RPMI7951 (cell line): ENCODE data around the gene LETM1. TPM values are rescaled to one million over a fixed set of nuclear protein-coding genes. Genes with fewer than 3 reads are reported as not detected.

Source experiments
- DNase-seq: peaks from one replicate; pipeline ENCODE4 v3.0.0-alpha.2; 2012; ENCODE audit warnings: low read depth
- total RNA-seq: library from RNA; depleted of rRNA; stranded (reverse); fragments of >200 nt; shearing (Covaris generic); gene quantifications from 2 replicates; pipeline ENCODE4 v1.2.3, GENCODE V29; 2014

Gene LETM1
- total RNA-seq, 1 experiment from 2014 or later, result 14.9 TPM

DNA sequence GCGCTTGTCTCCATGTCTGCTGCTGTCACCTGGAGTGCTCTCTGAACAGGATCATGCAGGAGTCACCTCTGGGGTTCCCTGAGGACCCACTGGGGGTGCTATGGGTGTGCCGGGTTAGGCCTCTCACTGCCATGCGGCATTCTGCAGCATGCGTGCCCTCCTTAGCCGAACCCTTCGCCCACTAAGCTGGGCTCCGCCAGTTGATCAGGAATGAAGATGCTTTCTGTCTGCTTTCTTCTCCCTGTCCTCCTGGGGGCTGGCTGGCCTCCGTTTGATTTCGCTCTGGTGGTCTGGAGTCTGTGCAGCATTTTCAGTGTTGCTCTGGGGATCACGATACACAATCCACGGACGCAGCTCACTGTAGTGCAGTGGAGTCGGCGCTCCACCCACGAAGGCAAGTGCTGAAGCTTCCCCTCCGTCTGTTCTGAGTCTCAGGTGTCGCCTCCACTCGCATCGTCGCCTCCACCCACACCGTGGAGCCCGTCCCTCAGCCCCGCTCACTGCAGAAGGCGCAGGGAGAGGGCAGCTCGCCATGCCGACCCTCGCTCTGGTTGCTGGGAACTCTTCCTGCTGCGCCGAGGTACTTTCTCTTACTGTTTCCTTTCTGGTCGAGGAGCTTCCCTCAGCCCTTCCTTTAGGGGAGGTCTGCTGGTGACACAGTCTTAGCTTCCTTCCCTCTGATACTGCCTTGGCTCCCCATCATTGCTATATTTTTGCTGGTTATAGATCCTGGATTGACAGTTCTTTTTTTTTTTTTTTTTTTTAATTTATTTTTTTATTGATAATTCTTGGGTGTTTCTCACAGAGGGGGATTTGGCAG, 29.2 kb downstream of the LETM1 start:
- DNase-seq, result no peak

DNA sequence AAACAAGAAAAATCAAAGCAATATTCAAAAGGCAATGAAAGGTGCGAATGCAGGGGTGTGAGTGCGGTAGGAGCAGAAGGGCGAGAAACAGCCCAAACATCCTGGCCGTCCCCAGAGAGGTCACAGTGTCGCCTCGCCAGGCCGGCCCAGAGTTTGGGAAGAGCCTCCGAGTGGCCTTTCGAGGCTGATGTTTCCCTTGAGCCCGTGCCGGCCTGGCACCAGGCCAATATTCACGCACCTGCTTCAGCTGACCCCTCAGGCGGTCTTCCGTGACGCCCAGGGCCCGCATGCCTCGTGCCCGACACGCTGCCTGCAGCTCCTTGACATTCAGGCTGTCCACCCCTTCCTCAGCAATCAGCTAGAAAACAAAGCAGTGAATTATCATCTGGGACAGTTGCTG, 30.6 kb downstream of the LETM1 start:
- no peak for DNase-seq

- DNase-seq, result no peak
Measured at GRCh38 chr4:1824746-1825145, 31.2 kb downstream of the LETM1 start.

DNA sequence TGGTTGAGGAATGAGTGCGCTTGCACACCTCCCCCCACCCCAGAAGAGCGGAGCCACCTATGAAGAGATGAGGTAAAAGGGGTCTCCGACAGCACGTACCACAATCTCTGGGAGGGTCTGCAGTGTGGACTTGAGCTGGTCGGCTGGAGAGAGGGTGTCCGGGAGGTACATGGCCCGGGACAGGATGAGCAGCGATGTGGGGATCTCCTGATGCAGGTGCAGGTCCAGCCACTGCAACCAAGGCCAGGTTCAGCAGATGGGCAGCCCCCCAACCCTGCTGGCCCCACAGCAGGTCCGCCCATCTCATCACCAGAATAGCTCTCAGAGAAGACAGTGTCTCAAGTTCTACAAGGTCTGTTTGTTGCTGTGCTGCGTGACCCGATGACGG, 32.4 kb downstream of the LETM1 start:
- no peak for DNase-seq

GRCh38 chr4:1822568-1823544, 33.1 kb downstream of the LETM1 start:
- no peak for DNase-seq

- DNase-seq, result no peak
Measured at GRCh38 chr4:1821679-1822567, 34.0 kb downstream of the LETM1 start.

DNA sequence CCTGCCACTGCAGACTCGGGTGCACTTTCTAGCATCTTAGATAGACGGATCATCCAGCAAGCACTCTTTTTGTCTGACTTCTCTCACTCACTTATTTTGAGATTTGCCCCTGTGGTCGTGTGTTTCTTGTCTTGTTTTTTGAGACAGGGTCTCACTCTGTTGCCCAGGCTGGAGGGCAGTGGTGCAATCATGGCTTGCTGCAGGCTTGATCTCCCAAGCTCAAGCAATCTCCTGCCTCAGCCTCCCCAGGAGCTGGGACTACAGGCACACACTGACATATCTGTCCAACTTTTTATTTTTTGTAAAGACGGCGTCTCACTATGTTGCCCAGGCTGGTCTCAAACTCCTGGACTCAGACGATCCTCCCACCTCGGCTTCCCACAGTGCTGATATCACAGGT, 36.1 kb downstream of the LETM1 start:
- no peak for DNase-seq

DNA sequence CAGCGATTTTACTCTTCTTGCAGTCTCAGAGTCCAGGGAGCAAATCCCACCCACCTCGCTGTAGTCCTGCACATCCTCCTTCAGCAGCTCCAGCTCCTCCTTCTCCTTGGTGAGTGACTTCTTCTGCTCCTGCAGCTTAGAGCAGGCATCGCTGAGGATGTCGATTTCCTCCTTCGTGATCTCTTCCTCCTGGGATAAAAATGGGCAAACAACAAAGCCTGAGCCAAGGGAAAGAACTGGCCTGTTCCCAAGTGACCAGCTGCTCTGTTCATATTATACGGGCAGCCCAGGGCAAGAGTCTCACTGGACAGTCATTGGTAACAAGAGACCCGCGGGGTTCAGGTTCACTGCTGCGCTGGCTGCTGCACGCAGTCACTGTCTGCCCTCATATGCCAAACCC, 36.7 kb downstream of the LETM1 start:
- DNase-seq, result no peak

GRCh38 chr4:1815997-1816860, 39.7 kb downstream of the LETM1 start:
- DNase-seq, result no peak

DNA sequence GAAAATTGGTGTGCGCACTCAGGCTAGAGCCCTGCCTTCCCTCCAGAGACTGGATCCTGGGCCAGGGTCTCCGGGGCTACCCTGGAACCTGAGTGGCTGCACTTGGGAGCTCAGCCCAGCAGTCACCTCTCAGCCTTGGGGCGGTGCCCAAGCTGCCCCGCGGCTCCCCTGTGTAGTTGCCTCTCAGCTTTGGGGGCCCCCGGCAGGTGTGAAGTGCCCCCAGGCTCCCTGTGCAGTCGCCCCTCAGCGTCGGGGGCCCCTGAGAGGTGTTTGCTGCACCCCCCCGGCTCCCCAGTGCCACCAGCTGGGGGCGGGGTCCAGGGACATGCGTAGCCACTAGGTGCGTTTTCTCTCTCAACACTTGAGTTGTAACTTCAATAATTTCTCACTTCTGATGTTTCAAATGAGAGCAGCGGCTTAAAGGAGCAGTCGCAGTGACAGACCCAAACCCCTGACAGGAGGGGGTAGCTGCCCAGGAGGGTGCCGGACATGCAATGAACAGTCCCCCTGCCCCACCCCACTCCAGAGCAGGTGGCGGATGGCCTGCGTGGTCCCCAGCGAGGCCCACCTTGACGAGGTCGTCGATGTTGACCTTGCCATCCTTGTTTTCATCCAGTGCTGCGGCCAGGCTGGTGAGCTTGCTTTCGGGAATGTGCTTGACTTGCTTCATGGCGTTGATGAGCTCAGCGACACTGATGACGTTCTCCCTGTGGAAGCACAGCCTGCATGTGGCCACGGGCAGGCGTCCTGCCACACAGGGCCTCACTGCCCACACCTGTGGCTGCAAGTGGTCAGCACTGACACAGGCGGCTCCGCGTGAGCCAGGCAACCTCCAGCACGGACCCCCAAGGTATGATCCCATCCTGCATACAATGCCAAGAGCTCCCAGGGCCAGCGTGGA, 40.6 kb downstream of the LETM1 start:
- DNase-seq, result no peak

DNA sequence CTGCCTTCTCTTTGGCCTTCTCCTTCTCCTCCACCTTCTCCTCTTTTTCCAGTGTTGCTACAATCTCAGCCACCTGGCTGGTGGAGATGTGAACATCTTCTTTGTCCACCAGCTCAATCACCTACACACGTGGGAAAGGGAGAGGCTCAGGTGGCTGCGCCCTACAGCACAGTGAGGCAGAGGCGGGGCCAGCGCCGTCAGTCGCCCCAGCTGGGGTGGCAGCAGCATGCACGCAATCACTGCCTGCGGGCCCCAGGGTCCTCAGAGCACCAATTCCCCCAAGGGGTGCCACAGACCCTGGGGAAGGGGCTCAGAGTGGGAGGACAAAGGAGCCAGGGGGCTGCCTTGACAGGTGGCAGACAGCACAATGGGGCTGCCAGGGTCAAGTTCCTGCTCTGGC, 41.5 kb downstream of the LETM1 start:
- no peak for DNase-seq

GRCh38 chr4:1813915-1814314, 42.0 kb downstream of the LETM1 start:
- DNase-seq, result no peak

GRCh38 chr4:1813231-1813630, 42.7 kb downstream of the LETM1 start:
- no peak for DNase-seq

GRCh38 chr4:1812720-1813119, 43.2 kb downstream of the LETM1 start:
- DNase-seq, result no peak

GRCh38 chr4:1810765-1811164, 45.2 kb downstream of the LETM1 start:
- no peak for DNase-seq

GRCh38 chr4:1809754-1810502, 46.0 kb downstream of the LETM1 start:
- DNase-seq, result peak; percentile 40

DNA sequence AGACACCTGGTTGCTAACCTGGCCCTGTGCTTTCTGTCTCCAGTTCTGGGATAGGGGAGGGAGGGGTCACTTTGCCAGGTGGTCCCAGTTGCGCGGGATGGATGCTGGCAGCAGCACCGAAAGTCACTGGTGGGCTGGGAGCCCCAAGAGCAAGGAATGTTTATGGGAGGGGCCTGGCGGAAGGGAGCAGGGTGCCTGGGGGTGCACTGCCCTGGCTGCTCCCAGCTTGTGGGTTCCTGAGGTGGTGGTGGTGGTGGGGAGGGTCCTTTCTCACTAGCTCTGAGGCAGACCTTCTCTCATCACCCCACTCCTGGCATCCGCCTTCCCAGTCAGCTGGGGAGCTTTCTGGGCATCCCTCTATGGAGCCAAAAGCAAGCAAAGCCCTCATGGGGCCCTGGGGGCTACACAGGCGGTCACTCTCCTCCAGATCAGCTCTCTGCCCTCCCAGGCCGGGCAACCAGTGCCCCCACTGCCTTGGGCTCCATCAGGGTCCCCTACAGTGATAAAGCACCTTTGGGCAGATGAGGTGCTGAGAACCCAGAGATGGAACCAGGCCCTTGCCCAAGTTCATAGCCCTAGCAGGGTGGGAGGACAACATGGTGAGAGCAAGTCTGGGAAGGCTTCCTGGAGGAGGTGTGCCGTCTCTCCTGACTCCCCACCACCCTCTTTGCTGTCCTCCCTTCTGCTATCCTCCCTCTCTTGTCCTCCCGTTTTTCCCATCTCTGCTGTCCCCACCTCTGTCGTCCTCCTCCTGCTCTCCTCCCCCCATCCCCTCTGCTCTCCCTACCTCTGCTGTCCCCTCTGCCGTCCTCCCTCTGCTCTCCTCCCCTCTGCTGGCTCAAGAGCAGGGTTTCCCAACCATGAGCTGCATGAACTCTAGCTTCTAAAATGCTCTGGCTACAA, 46.9 kb downstream of the LETM1 start:
- no peak for DNase-seq

GRCh38 chr4:1808396-1808795, 47.6 kb downstream of the LETM1 start:
- DNase-seq, result no peak
